ENCODE results near the gene DEK.
"Not testable (repeated sequence)": the region's sequence is repeated elsewhere in the genome, so short reads cannot be mapped to it uniquely, and the experiment has no call there.

The DEK gene

DNA sequence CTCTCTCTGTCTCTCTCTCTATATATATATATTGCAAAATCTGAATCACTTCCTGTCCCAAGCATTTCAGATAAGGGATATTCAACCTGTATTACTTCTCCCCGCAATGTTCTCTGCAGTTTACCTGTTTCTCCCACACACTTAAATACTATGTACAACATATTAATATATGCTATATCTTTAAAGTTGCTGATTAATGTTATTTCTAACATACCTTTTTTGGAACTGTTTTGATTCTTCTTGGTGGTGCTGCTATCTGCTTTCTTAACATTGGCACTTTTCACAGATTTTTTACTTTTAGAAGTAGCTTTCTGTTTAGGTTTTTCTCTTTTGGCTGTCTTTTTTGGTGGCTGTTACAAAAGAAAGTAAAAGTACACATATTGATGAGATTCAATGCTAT is 27.2 kb downstream of the DEK start:
- no peak for DNase-seq

DNA sequence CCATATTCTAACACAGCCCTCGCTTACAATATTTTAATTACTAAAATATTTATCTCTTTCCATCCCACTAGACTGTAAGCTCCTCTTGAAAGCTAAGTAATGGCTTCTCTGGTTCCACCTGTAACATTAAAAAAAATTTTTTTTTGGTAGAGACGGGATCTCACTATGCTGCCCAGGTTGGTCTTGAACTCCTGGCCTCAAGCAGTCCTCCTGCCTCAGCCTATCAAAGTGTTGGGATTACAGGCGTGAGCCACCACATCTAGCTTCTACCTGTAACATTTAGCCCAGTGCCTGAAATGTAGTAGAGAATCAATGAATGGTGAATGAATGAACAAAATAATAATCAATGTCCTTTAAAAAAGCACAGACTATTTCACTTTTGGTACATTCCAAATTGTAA is 28.8 kb downstream of the DEK start:
- DNase-seq = no peak

DNA sequence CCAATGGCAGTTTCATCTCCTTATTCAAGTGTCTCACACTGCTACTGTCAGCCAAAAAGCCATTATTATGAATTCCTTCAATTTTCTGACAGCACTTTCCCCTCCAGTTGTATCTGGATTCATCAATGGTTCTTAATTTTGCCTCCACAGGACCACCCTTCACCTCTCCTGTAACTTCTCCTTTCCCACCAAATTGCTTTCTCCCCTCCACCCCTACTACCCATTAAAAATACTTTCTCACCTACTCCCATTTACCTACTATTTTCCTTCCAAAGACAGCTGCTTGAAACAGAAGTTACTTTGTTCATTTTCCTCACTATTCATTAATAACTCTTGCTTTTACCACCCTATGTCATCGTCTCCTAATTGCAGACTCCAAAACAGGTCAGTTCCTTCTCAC is 29.8 kb downstream of the DEK start:
- DNase-seq = no peak

DNA sequence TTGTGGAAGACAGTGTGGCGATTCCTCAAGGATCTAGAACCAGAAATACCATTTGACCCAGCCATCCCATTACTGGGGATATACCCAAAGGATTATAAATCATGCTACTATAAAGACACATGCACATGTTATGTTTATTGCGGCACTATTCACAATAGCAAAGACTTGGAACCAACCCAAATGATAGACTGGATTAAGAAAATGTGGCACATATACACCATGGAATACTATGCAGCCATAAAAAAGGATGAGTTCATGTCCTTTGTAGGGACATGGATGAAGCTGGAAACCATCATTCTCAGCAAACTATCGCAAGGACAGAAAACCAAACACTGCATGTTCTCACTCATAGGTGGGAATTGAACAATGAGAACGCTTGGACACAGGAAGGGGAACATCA is 30.6 kb downstream of the DEK start:
- not testable (repeated sequence) for DNase-seq

DNA sequence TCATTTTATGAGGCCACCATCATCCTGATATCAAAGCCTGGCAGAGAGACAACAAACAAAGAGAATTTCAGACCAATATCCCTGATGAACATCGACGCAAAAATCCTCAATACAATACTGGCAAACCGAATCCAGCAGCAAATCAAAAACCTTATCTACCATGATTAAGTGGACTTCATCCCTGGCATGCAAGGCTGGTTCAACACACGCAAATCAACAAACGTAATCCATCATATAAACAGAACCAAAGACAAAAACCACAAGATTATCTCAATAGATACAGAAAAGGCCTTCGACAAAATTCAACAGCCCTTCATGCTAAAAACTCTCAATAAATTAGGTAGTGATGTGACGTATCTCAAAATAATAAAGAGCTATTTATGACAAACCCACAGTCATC is 32.5 kb downstream of the DEK start:
- not testable (repeated sequence) for DNase-seq

DNA sequence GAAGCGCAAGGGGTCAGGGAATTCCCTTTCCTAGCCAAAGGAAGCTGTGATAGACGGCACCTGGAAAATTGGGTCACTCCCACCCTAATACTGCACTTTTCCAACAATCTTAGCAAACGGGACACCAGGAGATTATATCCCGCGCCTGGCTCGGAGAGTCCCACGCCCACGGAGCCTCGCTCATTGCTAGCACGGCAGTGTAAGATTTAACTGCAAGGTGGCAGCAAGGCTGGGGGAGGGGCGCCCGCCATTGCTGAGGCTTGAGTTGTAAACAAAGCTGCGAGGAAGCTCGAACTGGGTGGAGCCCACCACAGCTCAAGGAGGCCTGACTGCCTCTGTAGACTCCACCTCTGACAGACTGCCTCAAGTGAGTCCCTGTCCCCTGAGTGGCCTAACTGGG is 35.7 kb downstream of the DEK start:
- not testable (repeated sequence) for DNase-seq

DNA sequence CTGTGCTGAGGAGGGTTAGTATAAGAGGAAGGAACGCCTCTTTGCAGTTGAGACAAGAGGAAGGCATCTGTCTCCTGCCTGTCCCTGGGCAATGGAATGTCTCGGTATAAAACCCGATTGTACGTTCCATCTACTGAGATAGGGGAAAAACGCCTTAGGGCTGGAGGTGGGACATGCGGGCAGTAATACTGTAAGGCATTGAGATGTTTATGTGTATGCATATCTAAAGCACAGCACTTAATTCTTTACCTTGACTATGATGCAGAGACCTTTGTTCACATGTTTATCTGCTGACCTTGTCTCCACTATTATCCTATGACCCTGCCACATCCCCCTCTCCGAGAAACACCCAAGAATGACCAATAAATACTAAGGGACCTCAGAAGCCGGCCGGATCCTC is 37.2 kb downstream of the DEK start:
- DNase-seq = not testable (repeated sequence)

DNA sequence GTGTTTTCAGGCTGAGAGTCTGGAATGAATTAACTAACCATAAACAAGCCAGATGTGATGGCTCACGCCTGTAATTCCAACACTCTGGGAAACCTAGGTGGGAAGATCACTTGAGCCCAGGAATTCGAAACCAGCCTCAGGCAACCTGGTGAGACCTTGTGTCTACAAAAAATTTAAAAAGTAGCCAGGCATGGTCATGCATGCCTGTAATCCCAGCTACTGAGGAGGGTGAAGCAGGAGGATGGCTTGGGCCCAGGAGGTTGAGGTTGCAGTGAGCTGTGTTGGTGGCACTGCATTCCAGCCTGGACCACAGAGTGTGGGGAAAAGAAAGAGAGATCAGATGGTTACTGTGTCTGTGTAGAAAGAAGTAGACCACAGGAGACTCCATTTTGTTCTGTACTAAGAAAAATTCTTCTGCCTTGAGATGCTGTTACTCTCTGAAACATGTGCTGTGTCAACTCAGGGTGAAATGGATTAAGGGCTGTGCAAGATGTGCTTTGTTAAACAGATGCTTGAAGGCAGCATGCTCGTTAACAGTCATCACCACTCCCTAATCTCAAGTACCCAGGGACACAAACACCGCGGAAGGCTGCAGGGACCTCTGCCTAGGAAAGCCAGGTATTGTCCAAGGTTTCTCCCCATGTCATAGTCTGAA is 37.8 kb downstream of the DEK start:
- DNase-seq = not testable (repeated sequence)

DNA sequence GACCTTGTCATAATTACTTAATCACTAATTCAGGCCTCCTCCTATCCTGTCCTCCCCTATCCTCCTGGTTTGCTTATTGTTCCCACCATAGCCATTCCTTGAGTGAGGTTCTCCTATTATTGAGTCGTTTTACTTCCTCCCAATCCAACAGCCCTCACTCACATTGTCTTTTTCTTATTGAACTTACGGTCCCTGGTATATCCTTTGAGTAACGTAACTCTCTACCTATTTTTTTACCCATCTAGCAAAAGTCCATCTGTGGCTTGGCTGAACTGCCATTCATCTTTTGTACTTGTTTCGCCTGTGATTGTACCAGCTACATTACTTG is 43.1 kb downstream of the DEK start:
- no peak for DNase-seq

DNA sequence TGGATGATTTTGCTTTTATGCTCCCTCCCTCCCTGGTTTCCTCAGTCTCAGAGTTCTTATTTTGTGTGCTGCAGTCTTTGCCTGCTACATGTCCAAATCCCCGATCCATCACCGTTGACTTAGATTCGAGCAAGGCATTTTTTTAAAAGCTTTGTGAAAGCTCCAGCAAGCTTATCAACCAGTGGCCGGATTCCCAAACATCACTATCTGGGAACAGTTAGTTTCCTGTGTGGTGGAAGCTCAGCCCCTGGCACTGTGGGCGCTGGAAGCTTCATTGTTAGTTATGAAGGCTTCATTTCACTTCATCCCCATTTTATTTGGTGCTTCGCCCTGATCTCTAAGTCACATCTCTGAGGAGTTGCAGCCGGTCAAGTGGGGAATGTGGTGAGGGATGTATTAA is 44.7 kb downstream of the DEK start:
- no peak for DNase-seq

DNA sequence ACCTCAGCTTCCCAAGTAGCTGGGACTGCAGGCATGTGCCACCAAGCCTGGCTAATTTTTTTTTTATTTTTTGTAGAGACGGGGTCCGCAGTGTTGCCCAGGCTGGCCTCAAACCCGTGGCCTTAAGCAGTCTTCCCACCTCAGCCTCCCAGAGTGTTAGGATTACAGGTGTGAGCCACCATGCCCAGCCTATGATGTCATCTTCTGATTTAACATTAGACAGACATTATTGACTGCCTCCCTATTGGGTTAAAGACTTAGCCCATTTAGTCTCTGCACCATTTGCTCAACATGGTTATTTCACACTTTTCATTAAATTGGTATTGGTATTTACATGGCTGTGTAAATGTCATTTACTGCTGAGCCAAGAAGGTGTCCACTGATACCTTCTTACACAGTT is 46.1 kb downstream of the DEK start:
- DNase-seq = no peak

DNA sequence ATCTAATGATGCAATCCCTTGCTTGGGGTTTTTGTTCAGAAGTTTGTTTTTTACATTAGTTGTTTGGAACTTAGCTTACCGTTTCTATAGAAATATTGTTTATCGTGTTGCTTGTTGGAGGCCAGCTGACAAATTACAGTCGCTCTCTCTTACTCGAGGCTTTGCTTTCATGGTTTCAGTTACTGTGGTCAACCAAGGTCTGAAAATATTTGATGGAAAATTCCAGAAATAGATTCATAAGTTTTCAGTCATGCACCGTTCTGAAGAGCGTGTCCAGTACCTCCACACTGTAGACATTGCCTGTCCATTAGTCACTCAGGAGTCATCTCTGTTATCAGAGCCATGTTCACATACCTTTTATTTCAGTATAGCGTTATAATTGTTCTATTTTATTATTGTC is 47.9 kb downstream of the DEK start:
- no peak for DNase-seq

DNA sequence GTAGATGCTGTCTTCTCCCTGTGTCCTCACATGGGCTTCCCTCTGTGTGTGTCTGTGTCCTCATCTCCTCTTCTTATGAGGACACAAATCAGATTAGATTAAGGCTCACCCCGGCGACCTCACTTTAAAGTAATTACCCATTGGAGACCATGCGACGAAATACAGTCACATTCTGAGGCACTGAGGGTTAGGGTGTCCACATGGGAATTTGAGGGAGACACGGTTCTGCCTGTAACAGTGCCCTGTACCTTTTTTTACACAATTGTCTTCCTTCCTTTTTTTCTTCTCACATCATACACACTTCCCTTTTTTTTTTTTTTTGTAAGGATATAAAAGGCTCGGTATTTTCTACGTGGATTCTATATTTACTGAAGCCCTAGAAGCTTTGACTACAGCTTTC is 48.9 kb downstream of the DEK start:
- DNase-seq = no peak

DNA sequence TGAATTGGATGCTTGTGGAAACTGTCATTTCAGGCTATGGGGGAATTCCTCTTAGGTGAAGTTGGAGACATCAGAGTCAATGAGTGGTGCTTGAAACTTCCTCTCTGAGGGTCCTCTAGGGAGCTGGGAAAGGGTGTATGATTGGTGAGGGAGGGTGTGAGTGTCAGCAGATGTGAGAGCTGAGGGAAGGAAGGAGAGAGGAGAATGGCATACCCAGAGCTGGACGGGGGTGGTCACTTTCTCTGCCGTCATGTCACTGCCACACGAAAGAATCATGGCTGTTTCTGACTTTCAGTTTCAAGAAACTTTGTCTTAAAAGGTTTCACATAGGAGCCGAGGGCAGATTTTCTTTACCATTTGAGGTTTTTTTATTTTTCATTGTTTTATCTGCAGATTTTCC is 50.3 kb downstream of the DEK start:
- no peak for DNase-seq

DNA sequence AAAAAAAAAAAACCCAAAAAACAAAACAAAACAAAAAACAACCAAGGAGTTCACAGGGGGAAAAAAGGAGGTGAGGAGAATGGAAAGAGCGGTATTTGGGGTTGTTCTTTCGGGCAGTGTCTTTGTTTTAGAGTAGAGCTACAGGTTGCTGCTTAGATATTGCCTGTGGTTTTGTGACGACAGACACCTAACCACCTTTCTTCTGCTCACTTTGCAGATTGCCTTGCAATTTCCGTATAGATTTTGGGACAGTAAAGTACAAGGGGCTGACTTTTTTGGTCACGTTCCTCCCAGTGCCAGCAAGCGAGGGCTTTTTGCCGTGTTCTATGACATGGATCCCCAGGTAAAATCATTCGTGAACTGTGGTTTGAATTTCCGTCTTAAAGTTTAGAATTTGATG is 50.9 kb downstream of the DEK start:
- peak; percentile 8 for DNase-seq

DNA sequence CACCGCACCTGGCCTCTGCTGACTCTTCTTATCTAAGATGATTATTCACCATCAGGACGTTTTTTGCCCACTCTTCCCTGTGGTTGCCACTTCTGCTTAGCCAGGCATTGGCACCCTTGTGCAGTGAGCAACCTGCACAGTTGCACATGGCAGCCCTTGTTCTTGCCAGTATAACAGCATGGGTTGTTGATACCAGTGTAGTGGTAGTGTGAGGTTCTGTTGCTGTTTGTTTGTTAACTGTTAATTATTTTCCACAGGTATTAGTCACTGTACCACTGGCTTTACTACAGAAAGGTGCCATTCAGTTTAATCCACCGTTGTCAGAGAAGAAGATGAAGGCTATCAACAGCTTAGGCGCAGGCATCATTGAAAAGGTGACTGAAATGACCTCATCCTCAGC is 52.1 kb downstream of the DEK start:
- no peak for DNase-seq

DNA sequence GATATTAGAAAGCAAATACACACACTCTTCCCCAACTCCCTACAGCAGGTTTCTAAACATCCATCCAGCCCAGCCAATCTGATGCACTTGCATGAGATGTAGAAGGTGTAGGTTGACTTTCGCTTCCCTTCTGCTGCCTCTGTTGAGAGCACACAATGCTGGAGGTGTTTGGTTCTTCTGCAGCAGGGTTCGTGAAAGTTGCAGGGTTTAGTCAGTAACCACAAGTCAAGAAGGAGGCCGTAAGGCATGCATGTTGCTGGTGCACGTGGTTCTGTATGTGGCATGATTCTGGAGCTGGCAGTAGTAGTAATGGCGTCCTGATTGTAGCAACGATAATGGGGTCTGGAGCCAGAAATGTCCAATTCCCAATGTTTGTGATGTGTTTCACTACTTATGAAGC is 53.0 kb downstream of the DEK start:
- DNase-seq = no peak

DNA sequence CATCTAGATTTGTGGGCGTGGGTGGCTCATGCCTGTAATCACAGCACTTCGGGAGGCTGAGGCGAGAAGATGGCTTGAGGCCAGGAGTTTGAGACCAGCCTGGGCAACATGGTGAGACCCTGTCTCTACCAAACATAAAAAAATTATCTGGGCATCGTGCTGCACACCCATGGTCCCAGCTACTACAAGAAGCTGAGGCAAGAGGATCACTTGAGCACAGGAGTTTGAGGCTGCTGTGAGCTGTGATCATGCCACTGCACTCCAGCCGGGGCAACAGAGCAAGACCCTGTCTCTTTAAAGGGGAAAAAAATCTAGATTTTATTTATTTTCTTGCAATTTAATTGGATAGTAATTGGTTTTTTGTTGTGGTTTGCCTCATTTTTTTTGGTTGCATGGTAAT is 53.6 kb downstream of the DEK start:
- DNase-seq = no peak

DNA sequence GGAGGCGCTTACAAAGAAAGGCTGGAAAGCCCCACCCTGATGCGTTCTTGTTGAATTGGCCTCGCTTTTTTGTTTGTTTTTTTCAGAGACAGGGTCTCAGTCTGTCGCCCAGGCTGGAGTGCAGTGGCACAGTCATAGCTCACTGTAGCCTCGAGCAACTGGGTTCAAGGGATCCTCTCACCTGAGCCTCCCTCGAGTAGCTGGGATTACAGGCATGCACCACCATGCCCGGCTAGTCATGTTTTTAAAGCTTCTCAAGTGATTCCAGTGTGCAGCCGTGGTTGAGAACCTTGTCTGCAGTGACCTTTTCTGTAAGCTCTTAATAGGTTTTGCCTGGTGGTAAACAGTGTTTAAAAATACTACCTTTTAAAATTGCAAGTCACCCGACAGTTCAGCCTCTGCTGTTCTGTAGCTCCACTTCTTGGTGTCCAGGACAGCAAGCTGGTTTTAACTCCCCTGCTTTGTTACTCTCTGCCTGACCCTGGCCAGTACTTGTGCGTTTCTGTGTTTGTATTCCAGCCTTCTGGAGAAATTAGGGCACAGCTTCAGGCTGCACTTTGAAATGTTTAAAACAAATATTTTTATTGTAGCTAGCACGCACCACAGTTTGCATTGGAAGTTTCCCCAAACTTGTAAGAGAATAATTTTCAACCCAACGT is 54.7 kb downstream of the DEK start:
- no peak for DNase-seq

DNA sequence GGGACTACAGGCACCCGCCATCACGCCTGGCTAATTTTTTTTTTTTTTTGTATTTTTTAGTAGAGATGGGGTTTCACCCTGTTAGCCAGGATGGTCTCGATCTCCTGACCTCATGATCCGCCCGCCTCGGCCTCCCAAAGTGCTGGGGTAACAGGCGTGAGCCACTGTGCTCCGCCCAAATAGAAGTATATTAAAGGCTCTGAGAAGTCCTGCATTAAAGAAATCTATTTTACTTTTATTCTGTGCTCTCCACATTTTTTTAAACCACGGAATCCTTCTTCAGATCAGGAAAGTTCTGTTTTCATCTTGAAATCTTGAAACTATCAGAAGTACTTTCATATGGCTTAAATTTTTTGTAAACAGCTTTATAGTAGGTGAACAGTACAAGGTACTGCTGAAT is 55.6 kb downstream of the DEK start:
- DNase-seq = not testable (repeated sequence)

DNA sequence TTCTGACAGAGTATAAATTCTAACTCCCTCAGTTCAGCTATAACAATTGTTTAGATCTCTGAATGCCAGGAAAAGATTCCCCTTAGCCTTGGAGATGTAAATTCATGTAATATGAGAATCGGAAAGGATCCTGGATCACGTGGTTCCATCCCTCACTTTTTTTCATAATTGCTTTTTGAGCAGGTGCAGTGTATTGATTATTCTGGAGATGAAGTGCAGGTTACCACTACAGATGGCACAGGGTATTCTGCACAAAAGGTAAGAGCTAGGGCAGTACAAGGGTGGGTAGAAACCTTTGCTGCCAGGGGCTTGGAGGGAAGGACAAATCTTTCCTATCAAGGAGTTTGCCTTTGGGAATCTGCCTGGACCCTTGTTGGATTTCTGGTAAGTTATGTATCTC is 56.4 kb downstream of the DEK start:
- DNase-seq = no peak

DNA sequence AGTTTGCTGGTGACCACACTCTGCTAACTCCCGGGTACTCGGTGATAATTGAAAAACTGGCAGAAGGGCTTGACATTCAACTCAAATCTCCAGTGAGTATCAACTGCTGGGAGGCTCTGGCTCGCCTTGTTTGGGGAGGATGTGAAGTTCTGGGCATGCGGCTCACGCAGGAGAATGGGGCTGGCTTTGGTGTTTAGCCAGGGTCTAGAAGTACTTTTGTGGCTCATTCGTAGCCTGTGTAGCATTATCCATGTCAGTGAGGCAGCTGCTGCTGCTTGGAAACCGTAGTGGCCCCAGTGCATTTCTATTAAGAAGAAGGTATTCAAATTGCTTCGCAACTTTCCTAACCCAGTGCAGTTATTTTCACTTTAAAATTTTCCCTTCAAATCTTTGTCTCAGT is 56.9 kb downstream of the DEK start:
- no peak for DNase-seq

DNA sequence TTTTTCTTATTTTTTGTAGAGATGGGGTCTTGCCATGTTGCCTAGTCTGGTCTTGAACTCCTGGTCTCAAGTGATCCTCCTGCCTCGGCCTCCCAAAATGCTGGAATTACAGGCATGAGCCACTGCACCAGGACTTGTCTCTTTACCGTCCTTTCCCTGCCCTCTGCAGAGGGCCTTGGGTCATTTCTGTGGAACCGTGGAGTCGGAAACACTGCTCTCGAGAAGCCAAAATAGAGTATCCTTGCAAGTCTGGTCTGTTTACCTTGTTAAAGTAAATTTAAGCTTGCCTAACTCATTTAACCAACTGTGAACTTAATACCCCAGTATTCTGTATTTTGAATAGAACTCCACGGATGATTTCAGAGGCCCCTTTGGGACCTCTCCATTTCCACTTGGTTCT is 57.7 kb downstream of the DEK start:
- DNase-seq = no peak

DNA sequence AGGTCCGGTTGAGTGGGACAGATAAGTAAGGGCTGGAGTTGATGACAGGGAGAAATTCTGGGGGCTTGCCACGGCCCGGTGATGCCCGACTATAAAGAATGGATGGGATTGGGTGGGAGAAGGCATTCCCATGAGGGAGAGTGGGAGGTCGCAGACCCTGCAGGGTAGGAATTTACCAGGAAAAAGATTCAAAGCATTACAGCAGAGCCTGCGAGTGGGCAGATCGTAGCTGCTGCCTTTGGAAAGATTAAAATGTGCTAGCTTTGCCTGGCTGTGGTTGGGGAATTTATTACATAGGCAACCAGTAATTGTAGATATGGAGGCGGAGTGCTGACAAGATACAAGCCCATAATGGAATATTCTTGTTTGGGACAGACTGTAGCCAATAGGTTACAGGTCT is 59.6 kb downstream of the DEK start:
- DNase-seq = no peak

DNA sequence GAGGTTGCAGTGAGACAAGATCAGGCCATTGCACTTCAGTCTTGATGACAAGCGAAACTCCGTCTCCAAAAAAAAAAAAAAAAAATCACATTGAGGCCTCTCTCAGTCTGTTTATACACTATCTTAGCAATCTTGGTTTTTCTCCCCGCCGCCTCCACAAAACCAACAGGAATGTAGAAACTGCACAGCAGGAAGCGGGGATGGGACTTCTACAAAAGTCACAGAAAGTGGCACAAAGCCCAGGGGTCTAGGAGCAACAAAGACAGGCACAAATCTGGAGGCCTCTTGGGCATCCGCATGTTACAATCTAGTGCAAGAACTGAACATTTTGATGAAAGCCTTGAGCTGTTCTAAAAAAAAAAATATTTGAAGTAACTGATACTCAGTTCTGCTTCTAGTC is 60.5 kb downstream of the DEK start:
- DNase-seq = no peak

Measured in CD4-positive, alpha-beta T cell treated with Interleukin-10 for 1 hour (primary cell).